NOMO-1 treated with dmso at 0.1 percent for 144 hours (cell line): Measurements from ENCODE around the gene ZNF672.
"Not testable (repeated sequence)": the region's sequence is repeated elsewhere in the genome, so short reads cannot be mapped to it uniquely, and the experiment has no call there.

ENCODE experiments used
- DNase-seq: peaks from one replicate; lab custom pipeline; 2025; ENCODE audit not compliant: unreplicated experiment; lab: John Stamatoyannopoulos, UW

ZNF672 gene

GRCh38 chr1:248812736-248813425, 25.1 kb upstream of the ZNF672 start:
- DNase-seq: no peak

- DNase-seq: no peak
Observed at GRCh38 chr1:248813546-248813945, 24.5 kb upstream of the ZNF672 start.

GRCh38 chr1:248814351-248814750, 23.7 kb upstream of the ZNF672 start:
- no peak for DNase-seq

- DNase-seq: no peak
Observed at GRCh38 chr1:248815407-248816034, 22.5 kb upstream of the ZNF672 start.

GRCh38 chr1:248816042-248816851, 21.8 kb upstream of the ZNF672 start:
- DNase-seq: no peak

- peak; percentile 78 for DNase-seq
Observed at GRCh38 chr1:248817065-248817464, 21.0 kb upstream of the ZNF672 start.

GRCh38 chr1:248818505-248819374, 19.3 kb upstream of the ZNF672 start:
- DNase-seq: no peak

- no peak for DNase-seq
Observed at GRCh38 chr1:248820041-248820585, 17.9 kb upstream of the ZNF672 start.

- no peak for DNase-seq
Observed at GRCh38 chr1:248821101-248821500, 16.9 kb upstream of the ZNF672 start.

GRCh38 chr1:248821641-248822040, 16.4 kb upstream of the ZNF672 start:
- DNase-seq: no peak

GRCh38 chr1:248822148-248823032, 15.6 kb upstream of the ZNF672 start:
- DNase-seq: peak; percentile 26

GRCh38 chr1:248823517-248824001, 14.5 kb upstream of the ZNF672 start:
- DNase-seq: no peak

GRCh38 chr1:248824301-248824700, 13.7 kb upstream of the ZNF672 start:
- DNase-seq: no peak

- DNase-seq: no peak
Observed at GRCh38 chr1:248824701-248825100, 13.3 kb upstream of the ZNF672 start.

- DNase-seq: no peak
Observed at GRCh38 chr1:248825136-248825535, 12.9 kb upstream of the ZNF672 start.

GRCh38 chr1:248825573-248825908, 12.5 kb upstream of the ZNF672 start:
- DNase-seq: no peak

GRCh38 chr1:248825909-248826760, 11.9 kb upstream of the ZNF672 start, which contains the start of gene SH3BP5L:
Gene SH3BP5L, minus strand, starts transcription at chr1:248825915. Its CDS starts 980 bp downstream, at chr1:248824935.
- peak; percentile 95 for DNase-seq

- DNase-seq: peak; percentile 72
Observed at GRCh38 chr1:248828845-248829244, 9.2 kb upstream of the ZNF672 start.

GRCh38 chr1:248830718-248831017, 7.4 kb upstream of the ZNF672 start:
- DNase-seq: not testable (repeated sequence)
